VCaP (cell line): ENCODE measurements around the gene GLIS1.

Experiments
- H3K27ac ChIP-seq: fragments of 450-650 bp; 2 replicates; pipeline ENCODE4 v1.5.1; 2017
- CTCF ChIP-seq: fragments of 450-650 bp; conservative IDR thresholded peaks from 2 replicates; pipeline ENCODE4 v1.5.1; 2017; ENCODE audit warnings: mild to moderate bottlenecking, moderate library complexity

Gene GLIS1

DNA sequence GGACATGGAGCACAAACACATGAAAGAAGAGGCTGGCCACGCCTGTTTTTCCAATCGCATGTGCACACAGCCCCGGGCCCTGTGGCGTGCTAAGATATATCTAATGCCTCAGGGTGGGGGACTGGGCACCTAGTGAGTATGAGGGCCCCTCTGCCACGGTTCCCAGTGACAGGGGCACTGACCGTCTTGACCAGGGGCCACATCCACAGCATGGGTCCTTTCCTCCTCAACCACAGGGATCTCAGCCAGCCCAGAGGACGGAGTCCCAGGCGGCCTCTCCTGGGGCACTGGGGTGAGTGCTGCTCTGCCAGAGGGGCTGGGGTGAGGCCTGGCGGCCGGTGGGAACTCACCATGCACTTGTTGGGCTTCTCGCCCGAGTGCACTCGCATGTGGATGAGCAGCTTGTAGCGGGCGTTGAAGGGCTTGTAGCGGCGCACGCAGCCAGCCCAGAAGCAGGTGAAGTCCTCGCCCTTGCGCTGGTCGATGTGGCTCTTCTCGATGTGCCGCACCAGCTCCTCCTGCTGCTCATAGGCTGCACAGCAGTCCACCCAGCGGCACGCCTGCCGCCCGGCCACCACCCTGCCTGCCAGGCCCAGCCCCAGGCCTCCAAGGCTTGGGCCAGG, 145.1 kb downstream of the GLIS1 start:
- TF ChIP-seq CTCF, result no peak; the same call in 1 of the 2 replicates
- H3K27ac ChIP-seq, result peak overlapping the region; percentile 60; the same call in 1 of the 2 replicates

GRCh38 chr1:53592985-53593757, 145.8 kb downstream of the GLIS1 start:
- H3K27ac ChIP-seq, result peak overlapping the region; percentile 60
- peak; percentile 22 for TF ChIP-seq CTCF

DNA sequence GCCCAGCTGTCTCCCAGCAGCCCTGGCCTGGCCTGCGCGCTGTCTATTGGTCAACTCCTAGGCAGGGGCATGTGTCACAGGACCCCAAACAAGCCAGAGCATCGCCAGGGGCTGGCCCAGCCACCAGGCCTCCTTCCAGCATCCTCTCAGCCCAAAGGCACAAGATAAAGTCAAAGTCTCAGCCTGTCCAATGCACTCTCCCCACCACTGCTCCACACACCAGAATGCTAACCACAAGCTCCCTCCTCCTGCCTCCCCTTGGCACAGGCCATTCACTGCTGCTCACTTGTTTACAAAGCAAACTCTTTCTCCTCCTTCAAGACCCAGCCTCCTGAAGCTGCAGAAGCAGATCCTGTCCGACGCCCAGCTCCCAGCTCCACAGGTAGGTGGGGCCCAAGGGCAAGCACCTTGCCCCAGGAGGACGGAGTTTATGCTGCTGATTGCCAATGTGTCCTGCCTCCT, 146.4 kb downstream of the GLIS1 start:
- H3K27ac ChIP-seq, result peak overlapping the region; percentile 60
- TF ChIP-seq CTCF, result peak; percentile 75

DNA sequence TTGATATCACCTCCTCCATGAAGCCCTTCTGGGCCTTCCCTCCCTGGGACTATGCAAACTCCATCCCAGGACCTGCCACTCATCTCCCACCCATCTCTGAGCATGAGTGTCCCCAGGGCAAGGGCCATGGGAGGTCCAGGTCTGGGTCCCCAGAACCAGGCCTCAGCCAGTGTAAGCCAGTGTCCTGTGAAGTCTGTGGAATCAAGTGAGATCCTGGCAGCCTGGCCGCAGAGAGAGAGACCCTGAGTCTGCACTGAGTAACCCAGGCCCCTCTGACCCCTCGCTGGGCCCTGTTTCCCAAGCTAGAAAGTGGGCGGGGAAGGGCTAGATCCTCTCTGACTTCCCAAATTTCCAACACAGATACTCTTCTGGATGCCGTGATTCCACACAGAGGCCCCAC, 147.0 kb downstream of the GLIS1 start:
- H3K27ac ChIP-seq, result peak overlapping the region; percentile 60
- no peak for TF ChIP-seq CTCF

- no peak overlapping the region for H3K27ac ChIP-seq
- TF ChIP-seq CTCF, result no peak
These were observed 148.1 kb downstream of the GLIS1 start for GRCh38 chr1:53590531-53591515.

DNA sequence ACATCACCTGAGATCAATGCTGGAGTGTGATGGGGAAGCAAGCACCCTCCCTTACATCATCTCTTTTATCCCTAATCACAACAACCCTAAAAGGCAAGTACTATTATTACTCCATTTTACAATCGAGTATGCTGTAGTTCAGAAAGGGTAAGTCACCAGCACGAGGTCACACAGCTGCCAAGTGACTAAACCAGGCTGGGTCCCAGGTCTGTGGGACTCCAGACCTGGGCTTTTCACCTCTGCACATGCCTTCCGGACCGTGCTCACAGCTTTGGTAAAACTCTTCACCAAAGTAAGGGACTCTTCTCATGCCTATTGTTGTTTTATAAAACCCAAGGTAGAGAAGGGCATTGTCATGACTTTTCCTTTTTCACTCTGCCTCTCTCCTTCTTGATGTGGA, 148.9 kb downstream of the GLIS1 start:
- TF ChIP-seq CTCF, result no peak

More for the DNA sequence above, 148.9 kb downstream of the GLIS1 start:
- H3K27ac ChIP-seq, result no peak overlapping the region
